OCI-LY3 (cell line): Measurements from ENCODE around the gene TMEM147.

Source experiments
- H2AFZ ChIP-seq: fragments of 200-600, 300-600 bp; shearing (Covaris generic); 2 replicates; pipeline ENCODE4 v1.6.0; 2014; ENCODE audit warnings: antibody characterized with exemption, low read depth, low read length
- H3K27ac ChIP-seq: fragments of 200-600, 300-600 bp; sonication (generic); 2 replicates; pipeline ENCODE4 v1.5.1; 2014; ENCODE audit warnings: mild to moderate bottlenecking, low read length, moderate library complexity, mixed read lengths
- H3K27me3 ChIP-seq: fragments of 200-600, 300-600 bp; sonication (generic); 2 replicates; pipeline ENCODE4 v1.6.1; 2014; ENCODE audit warnings: low read depth, low read length, mixed read lengths
- H3K36me3 ChIP-seq: fragments of 200-600, 300-600 bp; sonication (generic); replicated peaks from 2 replicates; pipeline ENCODE3; 2014; ENCODE audit warnings: low read depth, low read length, mixed read lengths
- H3K4me1 ChIP-seq: fragments of 300-600, 200-600 bp; sonication (generic); 2 replicates; pipeline ENCODE4 v1.6.1; 2014; ENCODE audit warnings: low read length, mixed read lengths
- H3K4me2 ChIP-seq: fragments of 200-600, 300-600 bp; sonication (generic); 2 replicates; pipeline ENCODE4 v1.6.1; 2014; ENCODE audit warnings: low read length, mixed read lengths
- H3K4me3 ChIP-seq: fragments of 300-600, 200-600 bp; sonication (generic); 2 replicates; pipeline ENCODE4 v1.5.1; 2014; ENCODE audit warnings: antibody characterized with exemption, mild to moderate bottlenecking, low read length, moderate library complexity
- H3K79me2 ChIP-seq: fragments of 300-600, 200-600 bp; shearing (Covaris generic); 2 replicates; pipeline ENCODE4 v1.6.1; 2014; ENCODE audit warnings: mild to moderate bottlenecking, low read length, mixed read lengths
- H3K9ac ChIP-seq: fragments of 300-600, 200-600 bp; shearing (Covaris generic); 2 replicates; pipeline ENCODE4 v1.6.0; 2014; ENCODE audit warnings: mild to moderate bottlenecking, low read length, moderate library complexity
- H3K9me3 ChIP-seq: fragments of 200-600, 300-600 bp; shearing (Covaris generic); 2 replicates; pipeline ENCODE4 v1.6.1; 2014; ENCODE audit warnings: low read length, mixed read lengths; ENCODE audit not compliant: insufficient read depth
- H4K20me1 ChIP-seq: fragments of 200-600, 300-600 bp; sonication (generic); 2 replicates; pipeline ENCODE4 v1.6.1; 2016; ENCODE audit warnings: low read length, mixed read lengths; ENCODE audit not compliant: insufficient read depth
- EZH2phosphoT487 ChIP-seq: fragments of 200-600 bp; shearing (Covaris generic); IDR thresholded peaks from 2 replicates; pipeline ENCODE4 v1.6.1; 2018; ENCODE audit warnings: antibody characterized with exemption, mixed run types, low read depth
- TF ChIP-seq, protein P1 (sequence below): fragments of 200-600, 300-600 bp; sonication (generic); IDR thresholded peaks from 2 replicates; pipeline ENCODE4 v1.5.1; 2014; ENCODE audit warnings: antibody characterized with exemption, low read length, low read depth

The TMEM147 gene

DNA sequence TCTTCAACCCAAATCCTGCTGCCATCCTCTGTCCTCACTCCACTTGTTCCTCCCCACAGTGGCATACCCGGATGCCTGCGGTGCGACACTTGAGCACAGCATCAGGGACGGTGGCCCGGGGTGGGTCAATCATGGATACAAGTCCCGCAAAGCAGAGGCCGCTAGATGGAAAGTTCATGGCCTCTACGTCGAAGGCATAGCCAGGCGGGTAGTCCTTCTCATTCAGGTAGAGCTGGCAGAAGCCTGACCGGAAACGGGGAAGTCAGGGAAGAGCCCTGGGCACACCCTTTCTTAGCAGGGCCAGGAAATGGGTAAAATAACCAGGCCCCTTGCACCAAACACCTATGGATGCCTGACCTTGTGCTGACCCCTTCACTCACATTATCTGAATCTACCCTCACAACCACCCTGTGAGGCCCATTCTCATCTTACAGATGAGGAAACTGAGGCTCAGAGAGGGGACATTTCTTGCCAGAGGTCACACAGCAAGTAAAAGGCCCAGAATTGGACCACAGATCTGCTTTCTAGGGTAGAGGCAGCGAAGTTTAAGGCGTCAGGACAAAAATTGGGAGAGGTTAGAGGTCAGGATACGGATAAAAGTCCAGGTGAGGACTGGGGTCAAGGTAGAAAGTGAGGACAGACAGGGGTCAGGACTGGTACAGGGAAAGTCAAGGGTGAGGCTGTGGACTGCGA is 11.6 kb downstream of the TMEM147 start:
- Histone ChIP-seq H3K4me1 (peaks cover 14% of the 10 kb centered on the region), H2AFZ (no peak overlapping the region), H3K9me3 (no peaks in the 10 kb centered on the region), H3K27ac (no peak overlapping the region), H3K27me3 (peaks cover 12% of the 10 kb centered on the region), H3K4me3 (no peak overlapping the region), H3K79me2 (no peaks in the 10 kb centered on the region), H3K9ac (no peak overlapping the region), H3K4me2 (no peak overlapping the region), H4K20me1 (no peaks in the 10 kb centered on the region), H3K36me3 (no peaks in the 10 kb centered on the region)
- no peak for TF ChIP-seq EZH2phosphoT487
- TF ChIP-seq, protein P1, sequence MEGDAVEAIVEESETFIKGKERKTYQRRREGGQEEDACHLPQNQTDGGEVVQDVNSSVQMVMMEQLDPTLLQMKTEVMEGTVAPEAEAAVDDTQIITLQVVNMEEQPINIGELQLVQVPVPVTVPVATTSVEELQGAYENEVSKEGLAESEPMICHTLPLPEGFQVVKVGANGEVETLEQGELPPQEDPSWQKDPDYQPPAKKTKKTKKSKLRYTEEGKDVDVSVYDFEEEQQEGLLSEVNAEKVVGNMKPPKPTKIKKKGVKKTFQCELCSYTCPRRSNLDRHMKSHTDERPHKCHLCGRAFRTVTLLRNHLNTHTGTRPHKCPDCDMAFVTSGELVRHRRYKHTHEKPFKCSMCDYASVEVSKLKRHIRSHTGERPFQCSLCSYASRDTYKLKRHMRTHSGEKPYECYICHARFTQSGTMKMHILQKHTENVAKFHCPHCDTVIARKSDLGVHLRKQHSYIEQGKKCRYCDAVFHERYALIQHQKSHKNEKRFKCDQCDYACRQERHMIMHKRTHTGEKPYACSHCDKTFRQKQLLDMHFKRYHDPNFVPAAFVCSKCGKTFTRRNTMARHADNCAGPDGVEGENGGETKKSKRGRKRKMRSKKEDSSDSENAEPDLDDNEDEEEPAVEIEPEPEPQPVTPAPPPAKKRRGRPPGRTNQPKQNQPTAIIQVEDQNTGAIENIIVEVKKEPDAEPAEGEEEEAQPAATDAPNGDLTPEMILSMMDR: no peak

DNA sequence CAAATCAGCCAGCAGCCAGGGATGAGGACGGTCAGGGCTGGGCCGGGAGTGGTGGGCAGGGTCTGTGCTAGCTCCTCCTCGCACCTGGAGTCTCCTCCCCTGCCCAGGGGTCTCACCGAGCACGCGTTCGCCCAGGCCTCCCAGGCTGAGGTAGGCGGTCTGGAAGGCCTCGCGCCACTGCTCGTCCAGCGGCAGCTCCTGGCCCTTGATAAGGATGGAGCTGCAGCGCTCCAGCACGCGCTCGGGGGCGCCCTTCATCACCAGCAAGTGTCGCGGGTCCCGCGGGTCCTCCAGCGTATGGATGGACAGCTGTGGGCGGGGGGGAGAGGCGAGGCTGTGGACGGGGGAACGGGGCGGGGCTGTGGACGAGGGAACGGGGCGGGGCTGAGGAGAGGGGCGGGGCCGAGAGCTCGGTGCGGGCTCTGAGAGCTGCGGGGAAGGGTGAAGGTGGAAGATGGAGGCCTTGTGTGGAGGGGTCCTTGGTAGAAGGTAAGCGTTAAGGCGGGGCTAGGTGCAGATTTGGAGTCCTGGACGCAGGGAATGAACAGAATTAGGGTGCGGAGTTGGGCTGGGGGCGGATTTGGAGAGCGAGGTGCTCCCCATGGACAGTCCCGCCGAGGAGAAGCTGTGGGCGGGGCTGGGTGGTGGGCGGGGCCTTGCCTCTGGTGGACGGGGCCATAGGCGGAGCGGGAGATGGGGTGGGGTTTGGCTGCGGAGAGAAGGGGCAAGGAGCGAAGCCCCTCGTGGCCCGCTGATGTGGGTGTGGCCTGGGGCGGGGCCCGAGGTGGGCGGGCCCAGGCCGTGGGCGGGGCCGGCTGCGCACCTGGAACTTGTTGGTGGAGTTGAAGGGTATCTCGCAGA is 12.3 kb downstream of the TMEM147 start:
- no peak overlapping the region for H3K27ac ChIP-seq
- H3K9ac ChIP-seq: no peak overlapping the region
- H4K20me1 ChIP-seq: no peaks in the 10 kb centered on the region
- TF ChIP-seq, protein P1: no peak
- TF ChIP-seq EZH2phosphoT487: no peak
- no peaks in the 10 kb centered on the region for H3K36me3 ChIP-seq
- H3K27me3 ChIP-seq: peaks cover 12% of the 10 kb centered on the region
- no peak overlapping the region for H3K4me3 ChIP-seq
- no peaks in the 10 kb centered on the region for H3K9me3 ChIP-seq
- H3K79me2 ChIP-seq: no peaks in the 10 kb centered on the region
- H2AFZ ChIP-seq: no peak overlapping the region
- peaks cover 14% of the 10 kb centered on the region for H3K4me1 ChIP-seq
- no peak overlapping the region for H3K4me2 ChIP-seq

DNA sequence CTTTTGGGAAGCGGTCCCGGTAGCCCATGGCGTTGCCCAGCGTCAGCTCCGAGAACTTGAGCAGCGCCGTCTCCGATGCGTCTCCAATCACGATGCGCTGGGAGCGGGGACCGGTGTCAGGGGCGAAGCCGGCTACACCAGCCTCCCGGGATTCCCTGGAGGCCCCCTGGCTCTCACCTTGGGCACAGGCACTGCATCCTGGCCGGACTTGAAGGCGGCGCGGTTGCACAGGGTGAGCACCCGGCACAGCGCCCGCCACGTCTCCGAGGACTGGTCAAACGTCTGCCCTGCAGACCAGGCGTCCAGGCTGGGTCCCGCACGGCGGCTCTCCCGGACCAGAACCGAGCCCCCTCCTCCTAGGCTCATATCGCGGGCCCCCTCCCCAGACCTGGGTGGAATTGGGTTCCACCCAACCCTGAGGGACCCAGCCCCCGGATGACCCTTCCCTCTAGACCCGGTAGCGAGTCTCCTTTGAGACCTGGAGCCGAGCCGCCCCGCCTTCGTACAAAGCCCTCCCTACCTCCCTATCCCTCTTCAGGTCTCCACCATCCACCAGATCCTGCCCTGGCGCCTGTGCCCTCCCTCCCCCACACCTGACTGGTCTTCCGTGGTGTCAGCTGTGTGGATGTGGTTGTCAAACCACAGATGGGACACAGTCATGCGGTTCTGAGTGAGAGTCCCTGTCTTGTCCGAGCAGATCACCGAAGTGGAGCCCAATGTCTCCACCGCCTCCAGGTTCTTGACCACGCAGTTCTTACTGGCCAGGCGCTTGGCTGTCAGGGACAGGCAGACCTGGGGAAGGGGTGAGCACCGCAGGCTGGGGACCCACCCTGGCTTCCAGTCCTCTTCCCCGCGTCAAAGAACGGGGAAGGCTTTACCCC is 13.2 kb downstream of the TMEM147 start:
- Histone ChIP-seq H3K4me2 (peak overlapping the region; percentile 48), H2AFZ (no peak overlapping the region), H3K27me3 (peaks cover 12% of the 10 kb centered on the region), H3K79me2 (no peaks in the 10 kb centered on the region), H3K4me3 (peak overlapping the region; percentile 19), H4K20me1 (no peaks in the 10 kb centered on the region), H3K9ac (no peak overlapping the region), H3K36me3 (no peaks in the 10 kb centered on the region), H3K4me1 (peaks cover 14% of the 10 kb centered on the region), H3K27ac (no peak overlapping the region), H3K9me3 (no peaks in the 10 kb centered on the region)
- no peak for TF ChIP-seq EZH2phosphoT487
- TF ChIP-seq, protein P1: no peak
